HepG2 (cell line): ENCODE data around the gene SCN8A. TPM values are rescaled to one million over a fixed set of nuclear protein-coding genes. Genes with fewer than 3 reads are reported as not detected.

Experiments used
- ATAC-seq: fragments of 200-7000 bp; cut with Tn5 transposase; 3 replicates; pipeline ENCODE4 v1.9.1; 2020; ENCODE audit warnings: mild to moderate bottlenecking, moderate library complexity
- BruUV-seq: library from RNA; stranded (reverse); fragments of 400-500 nt; replicated peaks from 2 replicates; lab custom pipeline; 2021; lab: Mats Ljungman, UMichigan
- CTCF ChIA-PET: fragments of 300-600 bp; formaldehyde crosslinking; extraction: SDS; loops from one replicate; lab custom pipeline; 2021; ENCODE audit warnings: low total read pairs, inconsistent platforms, low intra/inter-chr PET ratio; lab: Yijun Ruan, JAX
- POLR2A ChIA-PET: fragments of 350-600 bp; sonication (Branson Sonifier 250); formaldehyde crosslinking; loops from one replicate; lab custom pipeline; 2020; ENCODE audit warnings: antibody characterized with exemption, inconsistent platforms; lab: Yijun Ruan, JAX
- DNase-seq: peaks from one replicate; pipeline ENCODE4 v3.0.0-alpha.2; 2015; ENCODE audit warnings: low spot score
- FAIRE-seq: peaks from 3 replicates; lab custom pipeline; 2011; peaks lifted over from hg19 to GRCh38; lab: Jason Lieb, UNC
- H2AFZ ChIP-seq: one replicate; pipeline ENCODE4 v1.6.1; 2011; ENCODE audit warnings: low read length, inconsistent platforms
- H3K27ac ChIP-seq: fragments of 300-600 bp; 3 replicates; pipeline ENCODE4 v1.8.0; 2011; ENCODE audit warnings: mixed run types, mild to moderate bottlenecking, mixed read lengths, low read length, inconsistent platforms; ENCODE audit not compliant: insufficient read depth; ENCODE audit errors: extremely low read length
- H3K27me3 ChIP-seq, 2 experiments: fragments of 200-600 bp in 1 of 2; 2 replicates in 1 of 2; 3 replicates in 1 of 2; pipeline versions ENCODE4 v1.6.0 to v1.8.0; 2011; ENCODE audit warnings: low read length in 2 of 2, mild to moderate bottlenecking in 2 of 2, moderate library complexity in 2 of 2, inconsistent platforms in 1 of 2; ENCODE audit not compliant: insufficient read depth in 2 of 2, control insufficient read depth in 1 of 2
- H3K36me3 ChIP-seq, 2 experiments: fragments of 200-600 bp in 1 of 2; replicated peaks in 1 of 2; 2 replicates in 1 of 2; 3 replicates in 1 of 2; pipeline versions ENCODE4 v1.5.1 to v1.8.0; 2011; ENCODE audit warnings: low read length in 2 of 2, inconsistent platforms in 1 of 2; ENCODE audit not compliant: insufficient read depth in 2 of 2, control insufficient read depth in 1 of 2
- H3K4me1 ChIP-seq: 2 replicates; pipeline ENCODE4 v1.5.1; 2012; ENCODE audit warnings: low read length, inconsistent platforms; ENCODE audit not compliant: insufficient read depth
- H3K4me2 ChIP-seq: 2 replicates; pipeline ENCODE4 v1.6.0; 2011; ENCODE audit warnings: low read depth, low read length, inconsistent platforms
- H3K4me3 ChIP-seq, 3 experiments: fragments of 200-600 bp in 1 of 3; sonication (generic), shearing (Covaris generic) in 1 of 3; replicated peaks in 1 of 3; 2 replicates each; pipeline ENCODE4 v1.5.1; 2011 to 2016; ENCODE audit warnings: low read length in 3 of 3, inconsistent platforms in 2 of 3, low read depth in 2 of 3, mild to moderate bottlenecking in 2 of 3, control low read depth in 1 of 3, mixed read lengths in 1 of 3; ENCODE audit not compliant: insufficient read depth in 1 of 3
- H3K79me2 ChIP-seq: one replicate; pipeline ENCODE4 v1.6.1; 2011; ENCODE audit warnings: low read length, inconsistent platforms; ENCODE audit not compliant: insufficient read depth
- H3K9ac ChIP-seq: 2 replicates; pipeline ENCODE4 v1.6.0; 2011; ENCODE audit warnings: mild to moderate bottlenecking, low read depth, low read length, inconsistent platforms; ENCODE audit not compliant: insufficient read depth
- H3K9me3 ChIP-seq: 2 replicates; pipeline ENCODE4 v1.5.1; 2012; ENCODE audit warnings: mild to moderate bottlenecking, low read length
- H4K20me1 ChIP-seq: 2 replicates; pipeline ENCODE4 v1.6.0; 2011; ENCODE audit warnings: inconsistent platforms, mild to moderate bottlenecking, low read length, moderate library complexity; ENCODE audit not compliant: insufficient read depth
- CREM ChIP-seq, 2 experiments: sonication (generic) in 1 of 2; formaldehyde crosslinking in 1 of 2; IDR thresholded peaks; 2 replicates each; pipeline versions ENCODE4 v1.4.0 to v1.6.1; 2016 to 2020; ENCODE audit warnings: antibody characterized with exemption in 1 of 2, mild to moderate bottlenecking in 1 of 2, missing genetic modification reagents in 1 of 2
- FOXM1 ChIP-seq: sonication (generic); formaldehyde crosslinking; IDR thresholded peaks from 2 replicates; pipeline ENCODE4 v1.5.0; 2020; ENCODE audit warnings: missing genetic modification reagents
- HCFC1 ChIP-seq: fragments of 150-350 bp; IDR thresholded peaks from 2 replicates; pipeline ENCODE4 v1.6.1; 2014; ENCODE audit warnings: low read depth, low read length
- HIVEP1 ChIP-seq: sonication (generic); formaldehyde crosslinking; IDR thresholded peaks from 2 replicates; pipeline ENCODE4 v1.4.0; 2020; ENCODE audit warnings: mild to moderate bottlenecking, missing genetic modification reagents
- KAT7 ChIP-seq: IDR thresholded peaks from 2 replicates; pipeline ENCODE4 v1.6.1; 2018; ENCODE audit warnings: borderline replicate concordance, missing compliant biosample characterization
- MED1 ChIP-seq: sonication (generic); formaldehyde crosslinking; IDR thresholded peaks from 2 replicates; pipeline ENCODE4 v1.4.0; 2020; ENCODE audit warnings: missing genetic modification reagents
- NCOA2 ChIP-seq: sonication (generic); formaldehyde crosslinking; IDR thresholded peaks from 2 replicates; pipeline ENCODE4 v1.8.0; 2022; ENCODE audit warnings: inconsistent platforms
- ZNF121 ChIP-seq: sonication (generic); formaldehyde crosslinking; IDR thresholded peaks from 2 replicates; pipeline ENCODE4 v1.5.0; 2020; ENCODE audit warnings: mild to moderate bottlenecking, missing genetic modification reagents
- ZNF180 ChIP-seq: sonication (generic); formaldehyde crosslinking; IDR thresholded peaks from 2 replicates; pipeline ENCODE4 v1.4.0; 2020; ENCODE audit warnings: low read depth, missing genetic modification reagents, borderline replicate concordance
- ZNF317 ChIP-seq: sonication (generic); formaldehyde crosslinking; IDR thresholded peaks from 2 replicates; pipeline ENCODE4 v1.5.0; 2020; ENCODE audit warnings: mild to moderate bottlenecking, missing genetic modification reagents
- ZNF564 ChIP-seq: sonication (generic); formaldehyde crosslinking; IDR thresholded peaks from 2 replicates; pipeline ENCODE4 v1.8.1; 2023; ENCODE audit warnings: mild to moderate bottlenecking, missing genetic modification reagents
- ZNF644 ChIP-seq: IDR thresholded peaks from 2 replicates; pipeline ENCODE4 v1.6.1; 2016; ENCODE audit warnings: low read depth
- ZNF703 ChIP-seq: sonication (generic); formaldehyde crosslinking; IDR thresholded peaks from 2 replicates; pipeline ENCODE4 v1.5.1; 2020; ENCODE audit warnings: missing genetic modification reagents, mild to moderate bottlenecking, moderate library complexity, borderline replicate concordance
- ZNF841 ChIP-seq: sonication (generic); formaldehyde crosslinking; IDR thresholded peaks from 2 replicates; pipeline ENCODE4 v1.8.1; 2023; ENCODE audit warnings: missing genetic modification reagents, borderline replicate concordance
- WGBS: methylation state at CpG from one replicate; pipeline ENCODE4 v1.1.6; 2017; ENCODE audit warnings: low lambda C conversion rate; 5-methylcytosine and 5-hydroxymethylcytosine counted together
- in situ Hi-C: cut with HindIII; loops from 2 replicates; pipeline ENCODE4 v1.10.0; 2017; ENCODE audit warnings: low pct_unique_long_range_greater_than_20kb; ENCODE audit not compliant: extremely low pct_ligation_motif_present
- intact Hi-C: fragments of 100-400 bp; cut with micrococcal nuclease; formaldehyde crosslinking; loops from one replicate; pipeline ENCODE4 v1.10.0; 2022; ENCODE audit not compliant: unreplicated experiment
- polyA plus RNA-seq, 8 experiments: library from polyadenylated mRNA; depleted of rRNA in 3 of 8; stranded (reverse) in 7 of 8; unstranded in 1 of 8; fragments of >200 nt; fragmentation: Illumina TruSeq in 4 of 8; extraction: Trizol in 4 of 8; gene quantifications; 2 replicates each; pipeline versions ENCODE4 v1.2.1 to v1.2.3, GENCODE V29; 2011 to 2016; ENCODE audit warnings: low read depth in 4 of 8, missing spikeins in 1 of 8, mixed read lengths in 1 of 8; ENCODE audit not compliant: insufficient read depth in 1 of 8
- total RNA-seq, 5 experiments: library from RNA; depleted of rRNA; stranded (reverse); fragments of >200 nt; fragmentation: Illumina TruSeq; extraction: Trizol; gene quantifications; 2 replicates each; pipeline ENCODE4 v1.2.3, GENCODE V29; 2016; ENCODE audit warnings: low read depth in 1 of 5
- TF ChIP-seq, protein P1 (sequence below): sonication (generic); formaldehyde crosslinking; IDR thresholded peaks from 2 replicates; pipeline ENCODE4 v1.4.0; 2020; ENCODE audit warnings: missing genetic modification reagents

Gene SCN8A
- total and polyA plus RNA-seq, 2 of the 13 experiments (the other 11 are each of a cell fraction or from before 2014, with no cell fraction given): 0.57 to 1.4 TPM

DNA sequence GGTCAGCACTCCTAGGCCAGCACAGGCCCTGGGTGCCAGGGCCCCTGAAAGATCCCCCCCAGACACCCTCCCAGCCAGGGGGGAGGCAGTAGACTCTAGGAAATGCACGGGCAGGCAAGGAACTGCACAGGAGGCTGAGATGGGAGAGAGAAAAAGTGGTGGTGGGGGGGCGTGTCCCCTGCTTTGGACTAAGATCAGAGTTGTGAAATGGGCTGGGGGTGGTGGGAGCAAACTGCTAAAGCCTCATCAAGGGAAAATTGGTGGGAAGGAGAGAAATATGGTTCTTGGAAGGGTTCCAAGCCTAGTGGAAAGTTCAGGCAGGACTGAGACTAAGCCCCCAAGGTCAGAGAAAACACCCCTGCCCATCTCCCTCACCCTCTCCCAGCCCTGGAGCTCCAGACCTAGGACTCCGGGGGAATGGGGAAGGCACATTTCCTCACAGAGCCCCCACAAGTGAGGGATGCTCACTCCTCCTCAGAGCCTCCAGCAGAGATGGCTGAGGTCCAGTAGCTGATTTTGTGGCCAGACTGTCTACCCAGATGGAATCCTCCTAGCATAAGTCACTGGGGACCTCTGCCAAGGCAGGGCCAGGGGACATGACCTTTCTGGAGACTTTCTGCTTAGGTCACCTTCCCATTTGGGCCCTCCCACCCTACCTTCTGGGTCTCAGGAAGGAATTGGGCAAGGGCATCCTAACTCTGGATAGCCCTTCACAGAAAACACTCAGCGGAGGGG is 227.7 kb downstream of the SCN8A start:
- H3K4me1 ChIP-seq: peaks cover 11% of the 10 kb centered on the region; the same call in 1 of the 2 replicates
- no TSS peak for BruUV-seq
- no peak overlapping the region for H2AFZ ChIP-seq
- H3K9ac ChIP-seq: no peak overlapping the region
- H3K27ac ChIP-seq: no peak overlapping the region
- no peaks in the 10 kb centered on the region for H3K79me2 ChIP-seq
- no peaks in the 10 kb centered on the region for H4K20me1 ChIP-seq
- TF ChIP-seq, protein P1, sequence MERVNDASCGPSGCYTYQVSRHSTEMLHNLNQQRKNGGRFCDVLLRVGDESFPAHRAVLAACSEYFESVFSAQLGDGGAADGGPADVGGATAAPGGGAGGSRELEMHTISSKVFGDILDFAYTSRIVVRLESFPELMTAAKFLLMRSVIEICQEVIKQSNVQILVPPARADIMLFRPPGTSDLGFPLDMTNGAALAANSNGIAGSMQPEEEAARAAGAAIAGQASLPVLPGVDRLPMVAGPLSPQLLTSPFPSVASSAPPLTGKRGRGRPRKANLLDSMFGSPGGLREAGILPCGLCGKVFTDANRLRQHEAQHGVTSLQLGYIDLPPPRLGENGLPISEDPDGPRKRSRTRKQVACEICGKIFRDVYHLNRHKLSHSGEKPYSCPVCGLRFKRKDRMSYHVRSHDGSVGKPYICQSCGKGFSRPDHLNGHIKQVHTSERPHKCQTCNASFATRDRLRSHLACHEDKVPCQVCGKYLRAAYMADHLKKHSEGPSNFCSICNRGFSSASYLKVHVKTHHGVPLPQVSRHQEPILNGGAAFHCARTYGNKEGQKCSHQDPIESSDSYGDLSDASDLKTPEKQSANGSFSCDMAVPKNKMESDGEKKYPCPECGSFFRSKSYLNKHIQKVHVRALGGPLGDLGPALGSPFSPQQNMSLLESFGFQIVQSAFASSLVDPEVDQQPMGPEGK: peak; percentile 16; the same call in 1 of the 2 replicates
- no peak for TF ChIP-seq NCOA2 (CRISPR knock-in tag)
- H3K4me2 ChIP-seq: no peak overlapping the region
- 0 out of 5 replicates have a peak, but pooled peaks cover 1 to 4% of the 10 kb centered on the region in 2 experiments for H3K27me3 ChIP-seq
- in situ Hi-C loops: loop anchor here (5.0 to 10.0 kb wide), 2 partner anchors 284 to 396 kb away; partner anchors contain the start of gene SLC4A8
- no peaks in the 10 kb centered on the region for H3K36me3 ChIP-seq
- 4% methylated on average over 2 of the region's 4 CpGs for WGBS
- FAIRE-seq (no peak), DNase-seq (no peak), ATAC-seq (no peak)
- H3K4me3 ChIP-seq: no peak overlapping the region
- POLR2A ChIA-PET: no interaction called here
- intact Hi-C loops: no loop called here
- H3K9me3 ChIP-seq: no peaks in the 10 kb centered on the region
- CTCF ChIA-PET: no interaction called here

DNA sequence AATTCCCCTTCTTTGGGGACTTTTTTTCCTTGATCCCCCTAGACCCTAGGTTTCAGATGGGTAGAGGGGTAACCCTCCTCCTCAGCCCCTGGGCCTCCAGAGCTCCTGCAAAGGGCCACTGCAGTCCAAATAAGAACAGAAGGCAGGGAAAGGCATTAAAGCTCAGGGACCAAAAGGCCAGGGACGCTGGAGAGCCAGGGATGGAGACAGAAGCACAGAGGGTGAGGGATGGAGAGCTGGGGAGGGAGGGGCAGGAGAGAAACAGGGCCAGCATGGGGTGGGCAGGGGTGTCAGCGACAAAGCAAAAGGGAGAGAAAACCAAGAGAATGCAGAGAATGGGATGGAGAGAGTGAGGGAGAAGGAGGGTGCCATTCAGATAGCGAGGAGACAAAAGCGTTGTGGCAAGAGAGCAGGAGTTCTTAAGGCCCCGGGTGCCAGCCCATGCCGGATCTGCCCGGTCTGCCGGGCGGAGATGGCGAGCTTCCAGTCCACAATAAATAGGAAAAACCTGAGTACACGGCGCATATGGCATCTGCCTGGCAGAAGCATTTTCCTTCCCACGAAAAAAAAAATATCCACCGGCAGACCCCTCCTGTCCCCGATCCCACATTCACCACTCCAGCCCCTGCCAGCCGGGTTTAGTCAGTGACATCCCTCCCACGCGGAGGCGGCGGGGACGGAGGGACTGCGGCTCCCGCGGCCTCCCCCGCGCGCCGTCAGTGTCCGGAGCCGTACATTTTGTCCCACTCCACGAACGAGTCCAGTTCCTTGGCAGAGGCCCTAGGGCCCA is 228.9 kb downstream of the SCN8A start:
- FAIRE-seq (no peak), ATAC-seq (no peak), DNase-seq (no peak)
- ChIA-PET POLR2A (interaction anchor here (1.0 kb wide), 1 partner anchor 10 kb away, joined by 4 read pairs; no protein-coding TSS in a partner anchor), CTCF (no interaction called here)
- Histone ChIP-seq H3K27me3 (0 out of 5 replicates have a peak, but pooled peaks cover under 1 to 3% of the 10 kb centered on the region in 2 experiments), H3K79me2 (no peaks in the 10 kb centered on the region), H3K36me3 (no peaks in the 10 kb centered on the region), H4K20me1 (no peaks in the 10 kb centered on the region), H2AFZ (no peak overlapping the region), H3K4me3 (no peak overlapping the region), H3K27ac (no peak overlapping the region), H3K9ac (no peak overlapping the region), H3K4me2 (no peak overlapping the region), H3K4me1 (peaks cover 8% of the 10 kb centered on the region; the same call in 1 of the 2 replicates), H3K9me3 (no peaks in the 10 kb centered on the region)
- BruUV-seq: no TSS peak
- WGBS: 86% methylated on average over 32 of the region's 32 CpGs
- intact Hi-C loops: no loop called here
- in situ Hi-C loops: loop anchor here (5.0 to 10.0 kb wide), 2 partner anchors 285 to 398 kb away; partner anchors contain the start of gene SLC4A8
- no peak for TF ChIP-seq CREM (IDR thresholded peaks at IDR 0.05)
- TF ChIP-seq CREM (CRISPR knock-in tag; IDR thresholded peaks at IDR 0.05): no peak
- no peak for TF ChIP-seq ZNF121 (CRISPR knock-in tag)
- TF ChIP-seq ZNF841 (CRISPR knock-in tag): no peak
- no peak for TF ChIP-seq FOXM1 (CRISPR knock-in tag)
- no peak for TF ChIP-seq MED1 (CRISPR knock-in tag)
- TF ChIP-seq ZNF644: no peak
- TF ChIP-seq ZNF180: no peak
- no peak for TF ChIP-seq HCFC1
- no peak for TF ChIP-seq ZNF317 (CRISPR knock-in tag)
- TF ChIP-seq KAT7: no peak
- no peak for TF ChIP-seq HIVEP1 (CRISPR knock-in tag)
- TF ChIP-seq ZNF564 (CRISPR knock-in tag): no peak
- TF ChIP-seq ZNF703: no peak
